Measurements from ENCODE around the gene SOHLH1.

GRCh38 chr9:135681161-135681560, 18.1 kb downstream of the SOHLH1 start:
- TF ChIP-seq CTCF (conservative IDR thresholded peaks at IDR 0.05 in 1 of 2, IDR thresholded peaks at IDR 0.05 in 1 of 2; ENCODE audit: low read depth in 1 of 2, low read length in 2 of 2) (no peak), EZH2 (IDR thresholded peaks at IDR 0.05; ENCODE audit: low read length, missing control alignments) (no peak)

Data from fibroblast of lung (primary cell).